Stimulated activated CD8-positive, alpha-beta memory T cell treated with anti-CD3 and anti-CD28 coated beads, Interleukin-12 subunit alpha, Interleukin-12 subunit beta, amount 100 ng/mL, for 24 hours (primary cell): ENCODE data around the gene POPDC2.
A peak's percentile ranks its signal among the peaks of the same experiment; 100 is the strongest.
"Not testable (repeated sequence)": the region's sequence is repeated elsewhere in the genome, so short reads cannot be mapped to it uniquely, and the experiment has no call there.

Experiments
- DNase-seq: peaks from one replicate; pipeline ENCODE4 v3.0.0-alpha.2; 2020; ENCODE audit errors: extremely low read depth

Gene POPDC2

GRCh38 chr3:119660474-119661440 lies at the start of gene POPDC2:
POPDC2 (minus strand) TSS chr3:119660589; CDS start chr3:119660423, 166 bp downstream.
- no peak for DNase-seq

GRCh38 chr3:119703820-119704531 lies 43.6 kb upstream of the POPDC2 start:
- no peak for DNase-seq

GRCh38 chr3:119702530-119703527 lies 42.4 kb upstream of the POPDC2 start, which contains the start of gene CFAP91:
CFAP91 (plus strand) TSS chr3:119703022; CDS start chr3:119703099, 77 bp downstream.
- peak; percentile 43 for DNase-seq

GRCh38 chr3:119700920-119701734 lies 40.7 kb upstream of the POPDC2 start:
- no peak for DNase-seq

DNA sequence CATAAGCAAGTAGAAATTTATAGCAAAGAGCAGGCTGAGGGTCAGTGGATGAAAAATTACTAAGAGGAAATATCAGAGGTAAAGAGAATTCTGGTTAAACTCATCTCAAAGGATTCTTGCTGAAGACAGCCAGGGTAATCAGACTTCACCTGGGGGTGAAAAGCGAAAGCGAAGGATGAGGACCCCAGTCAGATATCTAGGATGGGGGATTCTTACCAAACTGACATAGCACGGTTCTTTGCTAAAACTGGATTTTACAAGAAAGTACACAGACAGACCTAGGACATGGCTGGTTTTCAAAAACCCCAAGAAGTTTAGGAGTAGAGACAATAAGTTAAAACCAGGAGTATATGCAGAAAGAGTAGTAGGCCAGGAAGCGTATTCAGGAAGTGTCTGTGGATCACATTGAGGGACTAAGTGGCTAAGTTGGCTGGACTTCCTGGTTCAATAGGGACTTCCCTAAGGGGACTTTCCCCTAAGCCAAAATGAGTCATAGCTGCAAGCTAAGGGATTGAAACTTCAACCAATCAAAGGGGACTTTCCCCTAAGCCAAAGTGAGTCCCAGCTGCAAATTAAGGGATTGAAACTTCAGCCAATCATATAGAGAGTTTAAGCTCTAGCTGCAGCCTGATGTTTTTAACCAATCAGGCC lies 40.0 kb upstream of the POPDC2 start:
- DNase-seq = peak; percentile 1

DNA sequence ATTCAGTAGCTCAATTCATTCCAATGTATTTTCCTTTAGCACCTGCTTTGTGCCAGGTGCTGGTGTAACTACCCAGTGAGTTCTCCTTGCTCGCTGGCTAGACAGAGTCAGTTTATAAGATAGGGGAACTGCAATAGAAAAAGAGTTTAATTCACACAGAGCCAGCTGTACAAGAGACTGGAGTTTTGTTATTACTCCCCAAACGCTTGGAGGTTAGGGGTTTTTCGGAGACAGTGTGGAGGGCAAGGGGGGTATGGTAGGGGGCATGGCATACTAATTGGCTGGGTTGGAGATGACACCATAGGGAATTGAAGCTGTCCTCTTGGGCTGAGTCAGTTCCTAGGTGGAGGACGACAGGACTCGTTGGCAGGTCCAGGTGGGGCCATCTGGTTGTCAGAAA lies 37.0 kb upstream of the POPDC2 start:
- no peak for DNase-seq

DNA sequence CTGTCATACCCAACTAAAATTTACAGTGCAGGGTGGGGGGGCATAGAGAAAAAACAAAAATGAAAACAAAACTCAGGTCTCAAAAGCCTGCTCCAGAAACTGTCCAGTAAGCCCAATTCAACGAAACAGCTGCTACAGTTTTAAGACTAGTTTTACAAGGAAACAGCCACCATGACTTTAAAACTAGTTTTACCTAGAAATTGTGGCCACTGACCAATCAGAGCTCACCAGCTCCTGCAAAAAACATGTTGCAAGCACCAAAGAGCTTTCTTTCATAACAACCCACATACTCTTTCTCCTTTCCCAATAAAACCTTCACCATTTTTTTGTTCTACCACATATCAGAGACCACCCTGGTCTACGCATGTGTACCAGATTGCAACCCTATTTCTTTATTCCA lies 35.1 kb upstream of the POPDC2 start:
- no peak for DNase-seq

GRCh38 chr3:119690043-119690656 lies 29.8 kb upstream of the POPDC2 start:
- no peak for DNase-seq

DNA sequence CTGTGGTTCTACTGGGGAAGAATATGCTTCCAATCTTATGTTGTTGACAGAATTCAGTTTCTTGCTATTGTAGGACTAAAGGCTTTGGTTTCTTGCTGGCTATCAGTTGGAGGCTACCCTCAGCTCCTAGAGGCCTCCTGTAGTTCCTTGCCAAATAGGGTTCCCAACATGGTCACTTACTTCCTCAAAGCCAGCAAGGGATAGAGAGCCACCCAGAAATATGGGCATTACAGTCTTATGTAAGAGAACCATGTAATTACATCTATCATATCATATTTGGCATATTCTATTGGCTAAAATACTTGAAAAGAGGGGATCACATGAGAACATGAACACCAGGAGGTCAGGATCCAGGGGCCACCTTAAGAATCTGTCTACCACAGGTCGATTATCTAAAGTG lies 23.0 kb upstream of the POPDC2 start:
- DNase-seq = no peak

GRCh38 chr3:119681279-119681678 lies 20.9 kb upstream of the POPDC2 start:
- DNase-seq = no peak

DNA sequence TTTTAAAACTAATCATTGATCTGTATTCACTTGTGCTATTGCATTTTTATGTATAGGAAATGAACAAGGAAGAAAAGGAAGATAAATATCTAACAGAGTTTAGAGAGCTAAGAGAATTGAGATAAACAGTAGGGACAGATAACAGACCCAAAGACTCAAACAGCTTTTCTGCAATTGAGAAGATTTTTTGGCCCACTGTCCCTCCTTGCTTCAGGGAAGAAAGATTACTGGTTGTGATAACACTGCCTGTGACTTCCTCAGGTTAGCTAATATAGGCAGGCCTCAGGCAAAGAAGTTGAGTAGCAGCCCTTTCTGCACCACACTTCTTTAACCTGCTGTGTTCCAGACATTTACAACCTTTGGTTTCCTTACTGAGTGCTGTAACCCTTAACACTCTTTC lies 19.5 kb upstream of the POPDC2 start:
- DNase-seq = no peak

- not testable (repeated sequence) for DNase-seq
Observed at GRCh38 chr3:119678209-119678608, 17.8 kb upstream of the POPDC2 start.

GRCh38 chr3:119677641-119677934 lies 17.2 kb upstream of the POPDC2 start:
- DNase-seq = no peak

GRCh38 chr3:119676771-119677640 lies 16.6 kb upstream of the POPDC2 start, which contains the start of gene COX17:
COX17 (minus strand) TSS chr3:119677406; CDS start chr3:119677310, 96 bp downstream.
- peak; percentile 86 for DNase-seq

- no peak for DNase-seq
Observed at GRCh38 chr3:119676020-119676419, 15.6 kb upstream of the POPDC2 start.

DNA sequence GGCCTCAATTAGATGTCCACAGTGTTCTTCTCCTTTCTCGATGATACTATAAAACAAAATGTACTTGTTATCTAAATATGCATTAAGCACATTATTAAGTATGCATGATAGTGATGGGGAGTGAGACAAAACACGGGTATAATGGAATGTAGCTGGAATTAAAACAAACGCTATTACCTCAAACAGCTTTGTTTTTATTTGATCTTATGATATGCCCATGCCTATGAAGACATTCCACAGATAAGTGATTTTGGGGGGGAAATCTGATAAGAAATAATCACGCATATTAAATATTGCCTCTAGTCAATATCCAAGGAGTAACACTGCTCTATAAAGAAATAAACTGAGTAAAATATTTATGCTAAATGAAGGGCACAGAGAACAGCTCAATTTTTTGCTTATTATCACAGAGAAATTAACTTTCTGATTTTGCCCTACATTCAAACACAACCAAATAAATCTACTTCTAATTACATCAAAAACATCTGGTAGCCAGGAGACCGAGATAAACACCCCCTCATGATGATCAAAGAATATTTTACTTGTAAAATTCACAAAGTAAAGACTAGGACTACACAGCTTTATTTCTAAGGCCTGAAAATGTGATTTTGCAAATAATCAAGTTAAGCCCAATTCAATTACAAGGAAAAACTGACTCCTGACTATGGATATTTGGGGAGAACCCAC lies 14.9 kb upstream of the POPDC2 start:
- no peak for DNase-seq

GRCh38 chr3:119673875-119674274 lies 13.5 kb upstream of the POPDC2 start:
- no peak for DNase-seq

DNA sequence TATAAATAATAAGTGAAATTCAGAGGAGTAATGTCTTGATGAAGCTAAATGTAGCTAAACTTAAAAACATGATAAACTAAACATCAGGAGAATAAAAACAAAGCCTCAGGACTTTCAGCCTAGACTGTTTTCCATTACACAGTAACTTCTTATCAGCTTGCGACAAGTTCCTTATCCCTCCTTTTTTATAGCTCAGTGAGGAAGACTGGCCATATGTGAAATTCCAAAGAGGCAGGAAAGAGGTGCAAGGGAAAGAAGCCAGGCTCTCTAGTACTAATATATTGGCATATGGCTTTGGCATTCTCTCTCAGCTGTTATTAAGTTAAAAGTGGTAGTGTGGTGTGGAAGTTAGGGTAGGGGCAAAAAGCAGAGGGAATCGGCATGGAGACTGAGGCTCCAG lies 12.4 kb upstream of the POPDC2 start:
- no peak for DNase-seq
